HCT116 (cell line): Measurements from ENCODE around the gene FNDC3B. TPM values are rescaled to one million over a fixed set of nuclear protein-coding genes. Genes with fewer than 3 reads are reported as not detected.

Source experiments
- ATAC-seq: fragments of 200-7000 bp; cut with Tn5 transposase; 2 replicates; pipeline ENCODE4 v1.9.1; 2020; ENCODE audit warnings: mild to moderate bottlenecking, moderate library complexity
- BruUV-seq: library from RNA; stranded (reverse); fragments of 400-500 nt; replicated peaks from 2 replicates; lab custom pipeline; 2021; lab: Mats Ljungman, UMichigan
- CTCF ChIA-PET: fragments of 300-600 bp; sonication (Branson Sonifier 250); formaldehyde crosslinking; loops from one replicate; lab custom pipeline; 2021; ENCODE audit warnings: antibody characterized with exemption; lab: Charles Lee
- POLR2A ChIA-PET: fragments of 300-600, 350-600 bp; sonication (Branson Sonifier 250); formaldehyde crosslinking; loops from one replicate; lab custom pipeline; 2021; ENCODE audit warnings: antibody characterized with exemption; lab: Charles Lee
- RAD21 ChIA-PET, 2 experiments: fragments of 300-600 bp; sonication (Branson Sonifier 250); formaldehyde crosslinking; loops; one replicate each; lab custom pipeline; 2023; ENCODE audit warnings: low total read pairs in 2 of 2; ENCODE audit not compliant: uncharacterized antibody in 2 of 2, unreplicated experiment in 2 of 2, low non-redundant PET in 1 of 2; lab: Charles Lee
- DNase-seq: peaks from one replicate; pipeline ENCODE4 v3.0.0-alpha.2; 2010; ENCODE audit warnings: low read depth, low spot score
- H2AFZ ChIP-seq: fragments of 200-600 bp; shearing (Covaris generic), sonication (generic); 2 replicates; pipeline ENCODE4 v1.6.1; 2017; ENCODE audit warnings: low read depth, mixed run types, mixed read lengths, antibody characterized with exemption, low read length; ENCODE audit not compliant: poor library complexity, severe bottlenecking
- H3K27ac ChIP-seq: 2 replicates; pipeline ENCODE4 v1.5.1; 2012; ENCODE audit warnings: low read depth, low read length
- H3K27me3 ChIP-seq: fragments of 200-600 bp; sonication (generic); 2 replicates; pipeline ENCODE4 v1.6.1; 2016; ENCODE audit warnings: mixed run types, low read length, mixed read lengths; ENCODE audit not compliant: insufficient read depth
- H3K36me3 ChIP-seq, 2 experiments: fragments of 200-500 bp in 1 of 2; fragments of 200-600 bp in 1 of 2; sonication (Bioruptor generic) in 1 of 2; sonication (generic) in 1 of 2; 2 replicates each; pipeline versions ENCODE4 v1.5.1 to v1.6.1; 2014 to 2016; ENCODE audit warnings: low read length in 2 of 2, inconsistent platforms in 1 of 2, mixed read lengths in 1 of 2, mixed run types in 1 of 2; ENCODE audit not compliant: insufficient read depth in 2 of 2, control insufficient read depth in 1 of 2
- H3K4me1 ChIP-seq, 2 experiments: fragments of 200-600 bp in 1 of 2; sonication (generic) in 1 of 2; 2 replicates each; pipeline versions ENCODE4 v1.5.1 to v1.6.1; 2012 to 2017; ENCODE audit warnings: low read length in 2 of 2, inconsistent platforms in 1 of 2, mild to moderate bottlenecking in 1 of 2, mixed read lengths in 1 of 2, mixed run types in 1 of 2, moderate library complexity in 1 of 2; ENCODE audit not compliant: insufficient read depth in 2 of 2, control insufficient read depth in 1 of 2
- H3K4me2 ChIP-seq: fragments of 200-600 bp; sonication (generic); 2 replicates; pipeline ENCODE4 v1.6.1; 2017; ENCODE audit warnings: mixed run types, low read length, mixed read lengths
- H3K4me3 ChIP-seq, 2 experiments: fragments of 200-600 bp in 1 of 2; sonication (generic) in 1 of 2; replicated peaks in 1 of 2; 2 replicates each; pipeline ENCODE4 v1.5.1; 2011 to 2016; ENCODE audit warnings: low read length in 2 of 2, control low read depth in 1 of 2, low read depth in 1 of 2, mild to moderate bottlenecking in 1 of 2, mixed read lengths in 1 of 2, mixed run types in 1 of 2
- H3K79me2 ChIP-seq: fragments of 200-600 bp; sonication (generic); 2 replicates; pipeline ENCODE4 v1.6.1; 2017; ENCODE audit warnings: mild to moderate bottlenecking, mixed run types, low read length, moderate library complexity, mixed read lengths; ENCODE audit not compliant: insufficient read depth
- H3K9ac ChIP-seq: fragments of 200-600 bp; sonication (generic); 2 replicates; pipeline ENCODE4 v1.6.1; 2016; ENCODE audit warnings: low read length, mixed read lengths
- H3K9me2 ChIP-seq: fragments of 200-600 bp; sonication (generic), shearing (Covaris generic); 2 replicates; pipeline ENCODE4 v1.6.1; 2017; ENCODE audit warnings: mixed run types, mild to moderate bottlenecking, moderate library complexity; ENCODE audit not compliant: insufficient read depth
- H3K9me3 ChIP-seq, 2 experiments: fragments of 200-500 bp in 1 of 2; fragments of 200-600 bp in 1 of 2; sonication (Bioruptor generic) in 1 of 2; sonication (generic) in 1 of 2; 2 replicates each; pipeline ENCODE4 v1.6.1; 2014 to 2017; ENCODE audit warnings: low read length in 2 of 2, mixed read lengths in 2 of 2, inconsistent platforms in 1 of 2, low read depth in 1 of 2, mild to moderate bottlenecking in 1 of 2, mixed run types in 1 of 2, moderate library complexity in 1 of 2; ENCODE audit not compliant: control insufficient read depth in 1 of 2, insufficient read depth in 1 of 2
- H4K20me1 ChIP-seq: fragments of 200-600 bp; sonication (generic), shearing (Covaris generic); 2 replicates; pipeline ENCODE4 v1.6.1; 2017; ENCODE audit warnings: mixed run types, mild to moderate bottlenecking, moderate library complexity; ENCODE audit not compliant: insufficient read depth
- ATF3 ChIP-seq: IDR thresholded peaks from 2 replicates; pipeline ENCODE4 v1.6.1; 2012
- CBX3 ChIP-seq: IDR thresholded peaks from 2 replicates; pipeline ENCODE4 v1.6.1; 2012; ENCODE audit warnings: low read depth
- CTCF ChIP-seq, 3 experiments: fragments of 200-600 bp in 1 of 3; sonication (generic) in 1 of 3; IDR thresholded peaks in 2 of 3; conservative IDR thresholded peaks in 1 of 3; 2 replicates each; pipeline ENCODE4 v1.5.1; 2012 to 2017; ENCODE audit warnings: low read depth in 2 of 3, low read length in 2 of 3, antibody characterized with exemption in 1 of 3, borderline replicate concordance in 1 of 3, control low read depth in 1 of 3, mild to moderate bottlenecking in 1 of 3, mixed read lengths in 1 of 3, mixed run types in 1 of 3, moderate library complexity in 1 of 3; ENCODE audit not compliant: insufficient read depth in 1 of 3
- EGR1 ChIP-seq: IDR thresholded peaks from 2 replicates; pipeline ENCODE4 v1.6.1; 2012; ENCODE audit warnings: low read depth
- ELF1 ChIP-seq: IDR thresholded peaks from 2 replicates; pipeline ENCODE4 v1.6.1; 2012; ENCODE audit warnings: low read depth, borderline replicate concordance
- EZH2 ChIP-seq: fragments of 200-600 bp; sonication (generic); IDR thresholded peaks from 2 replicates; pipeline ENCODE4 v1.6.1; 2017; ENCODE audit warnings: antibody characterized with exemption, mixed run types
- POLR2A ChIP-seq: IDR thresholded peaks from 2 replicates; pipeline ENCODE4 v1.7.0; 2011; ENCODE audit warnings: borderline replicate concordance; ENCODE audit not compliant: insufficient read depth, insufficient read length; ENCODE audit errors: extremely low read depth
- RAD21 ChIP-seq: IDR thresholded peaks from 2 replicates; pipeline ENCODE4 v1.6.1; 2012; ENCODE audit warnings: low read depth, mild to moderate bottlenecking
- REST ChIP-seq: IDR thresholded peaks from 2 replicates; pipeline ENCODE4 v1.6.1; 2012; ENCODE audit warnings: low read depth
- SP1 ChIP-seq: IDR thresholded peaks from 2 replicates; pipeline ENCODE4 v1.6.1; 2012; ENCODE audit warnings: low read depth
- SRF ChIP-seq: IDR thresholded peaks from 2 replicates; pipeline ENCODE4 v1.6.1; 2012; ENCODE audit warnings: low read depth
- TCF7L2 ChIP-seq: IDR thresholded peaks from 2 replicates; pipeline ENCODE4 v1.7.0; 2011; ENCODE audit warnings: borderline replicate concordance, inconsistent platforms; ENCODE audit not compliant: insufficient read depth, insufficient read length; ENCODE audit errors: extremely low read depth
- YY1 ChIP-seq: IDR thresholded peaks from 2 replicates; pipeline ENCODE4 v1.6.1; 2011; ENCODE audit warnings: low read length, low read depth, moderate library complexity, mild to moderate bottlenecking; ENCODE audit not compliant: insufficient replicate concordance; ENCODE audit errors: extremely low read depth
- ZFX ChIP-seq: fragments of 450-650 bp; IDR thresholded peaks from 2 replicates; pipeline ENCODE4 v1.6.1; 2017
- ZNF274 ChIP-seq: fragments of 200-500 bp; sonication (Bioruptor generic); IDR thresholded peaks from 2 replicates; pipeline ENCODE4 v1.6.1; 2014; ENCODE audit warnings: mild to moderate bottlenecking, low read depth, low read length, inconsistent platforms
- intact Hi-C: fragments of 100-400 bp; cut with micrococcal nuclease; formaldehyde crosslinking; loops from 2 replicates; pipeline ENCODE4 v1.10.0; 2022
- total RNA-seq: library from RNA; stranded (reverse); gene quantifications from one replicate; pipeline ENCODE4 v1.2.1, GENCODE V29; 2021; ENCODE audit not compliant: unreplicated experiment

Gene FNDC3B
- total RNA-seq, 1 experiment from 2014 or later: 45.7 TPM

- no peaks in the 10 kb centered on the region for H3K36me3 ChIP-seq
- ATAC-seq (no peak), DNase-seq (no peak)
- H3K27me3 ChIP-seq: no peaks in the 10 kb centered on the region
- H4K20me1 ChIP-seq: no peaks in the 10 kb centered on the region
- no peaks in the 10 kb centered on the region for H3K9me3 ChIP-seq
- TF ChIP-seq EZH2 (no peak), REST (no peak), SP1 (no peak), EGR1 (no peak), POLR2A (no peak)
- no peaks in the 10 kb centered on the region for H3K79me2 ChIP-seq
- H3K9ac ChIP-seq: no peak overlapping the region
- no TSS peak for BruUV-seq
- no peaks in the 10 kb centered on the region for H3K9me2 ChIP-seq
- H3K4me2 ChIP-seq: no peak overlapping the region
- ChIA-PET RAD21 (no interaction called here), POLR2A (no interaction called here), CTCF (no interaction called here)
- H3K4me3 ChIP-seq: no peak overlapping the region
- intact Hi-C loops: no loop called here
- no peak overlapping the region for H3K27ac ChIP-seq
- H2AFZ ChIP-seq: no peak overlapping the region
- H3K4me1 ChIP-seq: no peaks in the 10 kb centered on the region
Observed at GRCh38 chr3:172390792-172391191, 351.4 kb downstream of the FNDC3B start.

GRCh38 chr3:172391592-172392302, 352.4 kb downstream of the FNDC3B start:
- no peaks in the 10 kb centered on the region for H3K36me3 ChIP-seq
- no peak overlapping the region for H3K9ac ChIP-seq
- no TSS peak for BruUV-seq
- ChIA-PET CTCF (no interaction called here), POLR2A (no interaction called here), RAD21 (no interaction called here)
- no peak overlapping the region for H2AFZ ChIP-seq
- intact Hi-C loops: no loop called here
- H3K27me3 ChIP-seq: no peaks in the 10 kb centered on the region
- no peaks in the 10 kb centered on the region for H3K9me3 ChIP-seq
- no peak overlapping the region for H3K27ac ChIP-seq
- H4K20me1 ChIP-seq: no peaks in the 10 kb centered on the region
- H3K4me3 ChIP-seq: no peak overlapping the region
- no peak overlapping the region for H3K4me2 ChIP-seq
- H3K79me2 ChIP-seq: no peaks in the 10 kb centered on the region
- no peaks in the 10 kb centered on the region for H3K4me1 ChIP-seq
- ATAC-seq: no peak
- no peaks in the 10 kb centered on the region for H3K9me2 ChIP-seq
- no peak for DNase-seq
- TF ChIP-seq EGR1 (no peak), ZNF274 (no peak), ZFX (no peak), CBX3 (no peak), SRF (no peak), EZH2 (no peak), ELF1 (no peak), CTCF (IDR thresholded peaks at IDR 0.05 in 2 of 3, conservative IDR thresholded peaks at IDR 0.05 in 1 of 3; ENCODE audit: borderline replicate concordance in 1 of 3, insufficient read depth in 1 of 3, low read depth in 2 of 3, low read length in 2 of 3) (no peak), ATF3 (no peak), YY1 (no peak), SP1 (no peak), RAD21 (no peak), TCF7L2 (no peak)
